Stimulated activated naive B cell treated with anti-CD40 and anti-IgM and Interleukin-4, amounts not matched to agents 10 μg/mL and 1 μg/mL and 100 μg/mL, for 72 hours (primary cell): ENCODE data around the gene CTNNA1.
"Not testable (repeated sequence)": the region's sequence is repeated elsewhere in the genome, so short reads cannot be mapped to it uniquely, and the experiment has no call there.

Experiments
- ATAC-seq, 2 donors: fragments of 150-1000 bp; cut with Tn5 transposase; replicated peaks; 2 replicates each; pipeline ENCODE4 v1.10.0; 2021; ENCODE audit warnings: moderate library complexity in 1 of 2
- DNase-seq: peaks from one replicate; pipeline ENCODE4 v3.0.0; 2021
- H3K27ac Mint-ChIP-seq: one replicate; pipeline ENCODE4 v1.8.0; 2022; ENCODE audit warnings: mild to moderate bottlenecking, mixed read lengths
- H3K27me3 Mint-ChIP-seq, 2 donors: one replicate each; pipeline ENCODE4 v1.8.0; 2022; ENCODE audit warnings: mixed read lengths in 2 of 2
- H3K36me3 Mint-ChIP-seq, 2 donors: one replicate each; pipeline ENCODE4 v1.8.0; 2022; ENCODE audit warnings: mixed read lengths in 2 of 2, mild to moderate bottlenecking in 1 of 2
- H3K4me1 Mint-ChIP-seq, 2 donors: one replicate each; pipeline ENCODE4 v1.8.0; 2022; ENCODE audit warnings: mixed read lengths in 2 of 2, mild to moderate bottlenecking in 1 of 2
- H3K4me3 Mint-ChIP-seq, 2 donors: one replicate each; pipeline ENCODE4 v1.8.0; 2022; ENCODE audit warnings: mild to moderate bottlenecking in 2 of 2, mixed read lengths in 2 of 2, moderate library complexity in 1 of 2
- H3K9me3 Mint-ChIP-seq, 2 donors: one replicate each; pipeline ENCODE4 v1.8.0; 2022; ENCODE audit warnings: mixed read lengths in 2 of 2, mild to moderate bottlenecking in 1 of 2

The CTNNA1 gene

DNA sequence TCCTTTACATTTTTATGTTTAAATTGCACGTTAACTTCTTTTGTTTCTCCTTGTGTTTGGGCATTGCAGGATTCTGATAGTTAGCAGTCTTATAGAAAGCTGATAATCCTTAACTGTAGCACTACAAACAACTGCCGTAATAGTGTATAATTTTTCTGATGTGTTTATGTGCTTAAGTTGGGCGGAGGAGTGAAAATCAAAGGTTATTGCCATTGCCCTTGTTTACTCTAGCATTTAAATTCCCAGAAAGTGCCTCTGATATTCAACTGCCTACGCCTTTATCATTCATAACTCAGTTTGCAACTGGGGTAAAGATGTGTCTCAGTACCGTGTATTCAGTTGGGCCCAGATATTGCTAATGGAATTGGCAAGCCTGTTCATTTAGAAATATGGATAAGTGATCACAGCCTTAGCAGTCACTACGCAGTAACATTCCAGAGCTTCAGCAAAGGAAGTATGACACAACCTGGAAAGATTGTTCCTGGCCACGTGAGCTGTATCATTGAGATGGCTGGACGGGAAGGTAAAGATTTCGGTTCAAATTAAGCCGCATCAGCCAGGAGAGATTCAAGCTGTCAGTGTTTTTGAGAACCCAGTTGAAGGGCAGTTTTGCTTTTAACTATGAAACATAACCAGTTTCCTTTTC lies 150.0 kb downstream of the CTNNA1 start:
- Mint-ChIP-seq H3K36me3 (peaks cover 57 to 78% of the 10 kb centered on the region in 2 donors), H3K4me1 (peaks cover 12 to 34% of the 10 kb centered on the region in 2 donors), H3K27ac (no peak overlapping the region), H3K9me3 (peaks cover 0 to 3% of the 10 kb centered on the region in 2 donors), H3K27me3 (no peaks in the 10 kb centered on the region), H3K4me3 (no peak overlapping the region)
- ATAC-seq (no peak), DNase-seq (no peak)

DNA sequence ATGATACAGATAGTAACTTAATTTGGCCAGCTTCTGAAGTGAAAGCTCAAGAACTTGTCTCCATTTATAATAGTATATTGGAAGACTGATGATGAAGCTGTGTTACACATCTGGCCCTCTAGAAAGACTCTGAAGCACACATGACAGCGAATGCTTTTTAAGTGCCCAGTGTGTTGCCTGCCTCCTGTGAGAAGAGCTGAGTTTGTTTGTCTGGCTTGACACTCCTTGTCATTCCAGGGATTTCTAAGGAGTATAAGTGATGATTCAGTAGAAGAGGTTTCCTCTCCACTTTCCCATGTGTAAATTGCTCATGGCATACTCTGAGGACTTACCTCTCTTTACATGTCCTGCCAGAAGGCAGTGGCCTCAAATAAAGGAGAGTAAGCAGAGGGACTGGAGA lies 152.3 kb downstream of the CTNNA1 start:
- ATAC-seq (no peak), DNase-seq (no peak)
- H3K4me3 Mint-ChIP-seq: no peak overlapping the region
- H3K27ac Mint-ChIP-seq: no peak overlapping the region
- H3K27me3 Mint-ChIP-seq: no peaks in the 10 kb centered on the region
- H3K36me3 Mint-ChIP-seq: peaks cover 56 to 79% of the 10 kb centered on the region in 2 donors
- H3K4me1 Mint-ChIP-seq: peaks cover 5 to 11% of the 10 kb centered on the region in 2 donors
- no peaks in the 10 kb centered on the region for H3K9me3 Mint-ChIP-seq

DNA sequence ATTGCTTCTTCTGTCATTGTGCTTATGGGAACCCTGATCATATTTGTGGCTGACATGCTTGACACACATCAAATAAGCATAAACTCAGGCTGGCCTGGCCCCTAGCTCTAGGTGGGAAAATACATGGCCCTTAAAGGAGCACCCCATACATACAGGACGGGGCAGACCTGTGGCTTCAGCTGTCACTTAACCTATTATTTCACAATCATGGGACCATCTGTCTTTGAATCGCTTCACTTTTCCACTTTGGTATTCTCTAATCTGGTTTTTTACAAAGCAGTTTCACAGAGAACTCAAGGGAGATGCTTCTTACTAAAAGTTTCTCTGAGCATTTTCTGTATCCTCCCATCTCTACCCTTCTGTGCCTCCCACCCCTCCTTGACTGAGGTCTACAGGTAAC lies 156.5 kb downstream of the CTNNA1 start:
- no peak overlapping the region for H3K4me3 Mint-ChIP-seq
- ATAC-seq (no peak), DNase-seq (no peak)
- no peaks in the 10 kb centered on the region for H3K4me1 Mint-ChIP-seq
- no peaks in the 10 kb centered on the region for H3K27me3 Mint-ChIP-seq
- peaks cover 43 to 57% of the 10 kb centered on the region in 2 donors for H3K36me3 Mint-ChIP-seq
- no peaks in the 10 kb centered on the region for H3K9me3 Mint-ChIP-seq
- H3K27ac Mint-ChIP-seq: no peak overlapping the region

DNA sequence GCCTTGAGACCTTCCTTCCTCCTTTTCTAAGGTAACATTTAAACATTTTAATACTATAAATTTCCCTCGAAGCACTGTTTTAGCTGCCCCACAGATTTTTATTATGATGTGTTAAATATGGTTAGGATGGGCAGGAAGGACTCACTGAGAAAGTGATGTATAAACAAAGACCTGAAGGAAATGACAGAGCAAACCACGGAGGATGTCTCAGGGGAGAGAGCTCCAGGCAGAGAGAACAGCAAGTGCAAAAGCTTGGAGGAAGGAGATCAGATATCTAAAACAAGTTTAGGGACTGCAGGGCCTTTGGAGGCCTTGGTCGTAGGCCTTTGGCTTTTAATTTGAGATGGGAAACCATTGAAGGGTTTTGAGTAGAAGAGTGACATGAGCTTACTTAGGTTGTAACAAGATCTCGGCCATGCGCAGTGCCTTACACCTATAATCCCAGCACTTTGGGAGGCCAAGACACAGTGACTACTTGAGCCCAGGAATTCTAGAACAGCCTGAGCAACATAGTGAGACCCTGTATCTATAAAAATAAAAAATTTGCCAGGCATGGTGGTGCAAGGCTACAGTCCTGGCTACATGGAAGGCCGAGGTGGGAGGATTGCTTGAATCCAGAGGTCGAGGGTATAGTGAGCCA lies 157.4 kb downstream of the CTNNA1 start:
- DNase-seq (no peak), ATAC-seq (no peak)
- Mint-ChIP-seq H3K4me1 (peaks cover 3 to 8% of the 10 kb centered on the region in 2 donors), H3K27ac (no peak overlapping the region), H3K4me3 (no peak overlapping the region), H3K27me3 (no peaks in the 10 kb centered on the region), H3K36me3 (peaks cover 47 to 60% of the 10 kb centered on the region in 2 donors), H3K9me3 (no peaks in the 10 kb centered on the region)

GRCh38 chr5:138911441-138911840 lies 158.2 kb downstream of the CTNNA1 start:
- ATAC-seq: no peak
- peaks cover 50 to 59% of the 10 kb centered on the region in 2 donors for H3K36me3 Mint-ChIP-seq
- no peak for DNase-seq
- H3K27ac Mint-ChIP-seq: no peak overlapping the region
- H3K27me3 Mint-ChIP-seq: no peaks in the 10 kb centered on the region
- H3K4me1 Mint-ChIP-seq: peaks cover 3 to 13% of the 10 kb centered on the region in 2 donors
- H3K4me3 Mint-ChIP-seq: no peak overlapping the region
- no peaks in the 10 kb centered on the region for H3K9me3 Mint-ChIP-seq

- Mint-ChIP-seq H3K27ac (no peak overlapping the region), H3K9me3 (no peaks in the 10 kb centered on the region), H3K27me3 (no peaks in the 10 kb centered on the region), H3K4me1 (peaks cover 3 to 13% of the 10 kb centered on the region in 2 donors), H3K4me3 (no peak overlapping the region), H3K36me3 (peaks cover 46 to 53% of the 10 kb centered on the region in 2 donors)
- DNase-seq (no peak), ATAC-seq (no peak)
Observed at GRCh38 chr5:138912093-138912492, 158.9 kb downstream of the CTNNA1 start.

DNA sequence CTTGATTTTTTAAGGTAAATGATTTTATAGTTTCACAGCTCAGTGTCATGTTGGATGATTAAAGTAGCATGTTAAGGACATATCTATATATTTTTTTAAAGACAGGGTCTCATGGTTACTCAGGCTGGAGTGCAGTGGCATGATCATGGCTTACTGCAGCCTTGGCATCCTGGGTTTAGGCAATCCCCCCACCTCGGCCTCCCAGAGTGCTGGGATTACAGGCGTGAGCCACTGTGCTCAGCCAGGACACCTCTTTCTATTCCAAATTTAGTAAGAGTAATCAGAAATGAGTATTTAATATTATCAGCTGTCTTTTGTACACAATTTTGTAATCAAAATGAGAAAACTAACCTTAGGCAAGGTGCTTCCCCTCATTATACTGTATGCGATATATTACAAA lies 160.5 kb downstream of the CTNNA1 start:
- H3K27me3 Mint-ChIP-seq: no peaks in the 10 kb centered on the region
- no peak overlapping the region for H3K27ac Mint-ChIP-seq
- H3K36me3 Mint-ChIP-seq: peaks cover 37 to 39% of the 10 kb centered on the region in 2 donors
- H3K4me1 Mint-ChIP-seq: peaks cover 3 to 13% of the 10 kb centered on the region in 2 donors
- no peaks in the 10 kb centered on the region for H3K9me3 Mint-ChIP-seq
- DNase-seq (no peak), ATAC-seq (no peak)
- H3K4me3 Mint-ChIP-seq: no peak overlapping the region

- Mint-ChIP-seq H3K4me3 (no peak overlapping the region), H3K27ac (no peak overlapping the region), H3K9me3 (no peaks in the 10 kb centered on the region), H3K27me3 (no peaks in the 10 kb centered on the region), H3K4me1 (peaks cover 3 to 13% of the 10 kb centered on the region in 2 donors), H3K36me3 (peaks cover 36 to 43% of the 10 kb centered on the region in 2 donors)
- ATAC-seq: no peak
- DNase-seq: no peak
Observed at GRCh38 chr5:138914338-138914737, 161.1 kb downstream of the CTNNA1 start.

DNA sequence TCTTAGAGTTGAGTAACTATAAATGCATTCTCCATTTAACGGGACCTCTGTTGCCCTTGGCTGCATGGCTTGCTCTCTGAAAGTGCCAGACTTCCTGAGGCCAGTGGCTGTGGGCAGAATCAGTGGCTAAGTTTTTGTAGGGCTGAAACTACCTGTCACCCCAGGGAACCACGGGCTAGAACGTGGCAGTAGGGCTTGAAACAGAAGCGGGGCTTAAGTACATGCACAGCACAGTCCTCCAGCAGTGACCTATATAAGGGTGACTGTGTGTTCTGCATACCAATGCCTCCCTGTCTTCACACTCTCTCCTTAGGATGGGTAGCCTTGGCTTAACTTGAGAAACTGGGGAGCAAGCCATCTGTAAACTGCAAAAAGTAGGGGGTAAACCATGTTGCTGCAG lies 165.5 kb downstream of the CTNNA1 start:
- Mint-ChIP-seq H3K36me3 (peaks cover 32 to 38% of the 10 kb centered on the region in 2 donors), H3K27me3 (no peaks in the 10 kb centered on the region), H3K9me3 (no peaks in the 10 kb centered on the region), H3K27ac (no peak overlapping the region), H3K4me1 (peaks cover 3 to 13% of the 10 kb centered on the region in 2 donors), H3K4me3 (no peak overlapping the region)
- ATAC-seq: no peak
- no peak for DNase-seq

DNA sequence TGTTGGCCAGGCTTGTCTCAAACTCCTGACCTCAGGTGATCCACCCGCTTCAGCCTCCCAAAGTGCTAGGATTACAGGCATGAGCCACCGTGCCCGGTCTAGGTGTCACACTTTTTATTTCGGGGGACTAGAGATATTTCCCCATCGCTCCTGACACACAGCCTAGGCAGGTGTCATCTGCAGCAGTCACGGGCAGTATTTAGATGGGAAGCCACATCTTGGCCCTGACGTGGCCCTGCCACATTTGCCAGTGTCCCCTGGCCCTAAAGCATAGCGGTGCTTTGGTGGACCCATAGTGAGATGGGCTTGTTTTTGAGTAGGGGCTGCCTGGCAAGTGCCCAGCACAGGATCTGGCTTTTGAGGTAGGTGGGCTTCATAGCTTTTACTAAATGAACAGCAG lies 167.0 kb downstream of the CTNNA1 start:
- H3K27ac Mint-ChIP-seq: no peak overlapping the region
- peaks cover 33 to 43% of the 10 kb centered on the region in 2 donors for H3K36me3 Mint-ChIP-seq
- ATAC-seq (no peak), DNase-seq (no peak)
- peaks cover 2 to 11% of the 10 kb centered on the region in 2 donors for H3K4me1 Mint-ChIP-seq
- no peak overlapping the region for H3K4me3 Mint-ChIP-seq
- H3K27me3 Mint-ChIP-seq: no peaks in the 10 kb centered on the region
- no peaks in the 10 kb centered on the region for H3K9me3 Mint-ChIP-seq

DNA sequence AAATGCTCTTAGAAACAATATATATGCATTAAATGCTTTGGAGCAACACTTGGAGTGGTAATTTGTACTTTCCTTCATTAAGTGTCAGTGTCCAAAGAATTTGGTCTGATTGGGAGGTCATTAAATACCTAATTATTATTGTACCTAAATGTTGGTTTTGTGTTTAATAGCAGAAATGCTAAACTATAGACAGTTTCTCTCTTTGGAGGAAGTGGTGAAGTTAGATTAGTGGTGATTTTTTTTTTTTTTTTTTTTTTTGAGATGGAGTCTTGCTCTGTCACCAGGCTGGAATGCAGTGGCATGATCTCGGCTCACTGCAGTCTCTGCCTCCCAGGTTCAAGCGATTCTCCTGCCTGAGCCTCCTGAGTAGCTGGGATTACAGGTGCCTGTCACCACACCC lies 168.1 kb downstream of the CTNNA1 start:
- not testable (repeated sequence) for DNase-seq, H3K4me3 Mint-ChIP-seq, H3K9me3 Mint-ChIP-seq, H3K27ac Mint-ChIP-seq, ATAC-seq, H3K4me1 Mint-ChIP-seq, H3K27me3 Mint-ChIP-seq
- peaks cover 34 to 46% of the 10 kb centered on the region in 2 donors for H3K36me3 Mint-ChIP-seq

GRCh38 chr5:138922494-138922893 lies 169.3 kb downstream of the CTNNA1 start:
- peak overlapping the region; percentile 42 for H3K27ac Mint-ChIP-seq
- no peaks in the 10 kb centered on the region for H3K4me1 Mint-ChIP-seq
- peaks cover 43 to 57% of the 10 kb centered on the region in 2 donors for H3K36me3 Mint-ChIP-seq
- DNase-seq: no peak
- H3K9me3 Mint-ChIP-seq: no peaks in the 10 kb centered on the region
- peak; percentile 27 to 29 for ATAC-seq
- no peaks in the 10 kb centered on the region for H3K27me3 Mint-ChIP-seq
- H3K4me3 Mint-ChIP-seq: no peak overlapping the region

DNA sequence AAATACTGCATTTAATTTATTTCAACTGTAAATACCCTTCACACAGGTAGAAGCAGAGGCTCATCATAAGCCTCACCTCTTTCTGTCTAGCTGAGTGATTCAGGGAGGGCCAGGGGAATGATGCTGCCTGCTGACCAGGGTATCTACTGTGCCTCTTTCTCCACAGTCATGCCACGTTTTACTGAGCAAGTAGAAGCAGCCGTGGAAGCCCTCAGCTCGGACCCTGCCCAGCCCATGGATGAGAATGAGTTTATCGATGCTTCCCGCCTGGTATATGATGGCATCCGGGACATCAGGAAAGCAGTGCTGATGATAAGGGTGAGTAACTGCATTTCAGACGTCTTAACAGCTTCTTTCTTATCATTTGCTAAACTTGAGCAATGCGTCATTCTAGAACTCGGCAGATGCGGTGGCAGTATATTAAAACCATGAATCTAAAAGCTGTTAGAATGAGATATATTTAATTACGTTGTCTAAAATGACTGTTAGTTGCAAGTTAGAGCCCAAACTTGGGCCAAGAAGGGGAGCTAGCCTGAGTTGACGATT lies 171.9 kb downstream of the CTNNA1 start:
- H3K9me3 Mint-ChIP-seq: no peaks in the 10 kb centered on the region
- H3K4me1 Mint-ChIP-seq: no peaks in the 10 kb centered on the region
- H3K4me3 Mint-ChIP-seq: no peak overlapping the region
- DNase-seq (no peak), ATAC-seq (no peak)
- H3K27ac Mint-ChIP-seq: no peak overlapping the region
- H3K27me3 Mint-ChIP-seq: no peaks in the 10 kb centered on the region
- peaks cover 49 to 60% of the 10 kb centered on the region in 2 donors for H3K36me3 Mint-ChIP-seq

- H3K4me1 Mint-ChIP-seq: no peaks in the 10 kb centered on the region
- peaks cover 56 to 64% of the 10 kb centered on the region in 2 donors for H3K36me3 Mint-ChIP-seq
- no peak overlapping the region for H3K27ac Mint-ChIP-seq
- no peak overlapping the region for H3K4me3 Mint-ChIP-seq
- H3K27me3 Mint-ChIP-seq: no peaks in the 10 kb centered on the region
- DNase-seq (no peak), ATAC-seq (no peak)
- no peaks in the 10 kb centered on the region for H3K9me3 Mint-ChIP-seq
Observed at GRCh38 chr5:138926257-138926656, 173.0 kb downstream of the CTNNA1 start.
